Embryonic facial prominence (tissue), 1 donor: ENCODE results near the gene DPP9.
A peak's percentile ranks its signal among the peaks of the same experiment; 100 is the strongest.
"Not testable (repeated sequence)": the region's sequence is repeated elsewhere in the genome, so short reads cannot be mapped to it uniquely, and the experiment has no call there.

Experiments
- DNase-seq: peaks from one replicate; pipeline ENCODE4 v3.0.0-alpha.2; 2016; ENCODE audit errors: extremely low spot score

Gene DPP9

DNA sequence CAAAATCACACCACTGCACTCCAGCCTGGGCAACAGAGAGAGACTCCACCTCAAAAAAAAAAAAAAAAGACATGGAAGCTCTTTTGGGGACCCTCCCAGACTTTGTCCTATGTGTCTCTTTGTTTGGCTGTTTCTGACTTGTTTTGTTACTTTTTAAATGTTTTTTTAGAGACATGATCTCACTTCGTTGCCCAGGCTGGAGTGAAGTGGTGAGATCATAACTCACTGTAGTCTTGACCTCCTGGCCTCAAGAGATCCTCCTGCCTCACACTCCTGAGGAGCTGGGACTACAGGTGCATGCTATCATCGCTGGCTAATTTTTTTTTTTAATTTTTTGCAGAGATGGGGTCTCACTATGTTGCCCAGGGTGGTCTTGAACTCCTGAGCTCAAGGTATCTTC lies 16.4 kb upstream of the DPP9 start:
- no peak for DNase-seq

DNA sequence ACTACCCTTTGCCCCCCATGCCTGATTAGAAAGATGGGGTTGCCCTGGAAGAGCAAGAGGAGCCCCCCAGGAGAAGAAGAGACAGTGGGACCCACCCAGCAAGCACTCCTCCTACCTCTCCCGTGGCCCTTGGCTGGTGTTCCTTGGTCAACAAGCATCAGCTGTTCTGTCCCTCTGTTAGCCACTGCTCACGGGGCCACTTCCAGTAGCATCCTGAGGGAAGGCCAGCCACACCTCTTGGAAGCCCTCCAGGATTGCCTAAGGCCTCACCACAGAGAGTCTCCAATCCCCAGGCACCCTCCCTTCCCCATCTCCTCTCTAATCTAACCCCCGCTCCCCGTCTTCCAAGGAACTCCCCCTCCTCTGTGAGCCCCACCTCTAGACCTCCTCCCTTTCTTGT lies 15.1 kb upstream of the DPP9 start:
- DNase-seq = no peak

DNA sequence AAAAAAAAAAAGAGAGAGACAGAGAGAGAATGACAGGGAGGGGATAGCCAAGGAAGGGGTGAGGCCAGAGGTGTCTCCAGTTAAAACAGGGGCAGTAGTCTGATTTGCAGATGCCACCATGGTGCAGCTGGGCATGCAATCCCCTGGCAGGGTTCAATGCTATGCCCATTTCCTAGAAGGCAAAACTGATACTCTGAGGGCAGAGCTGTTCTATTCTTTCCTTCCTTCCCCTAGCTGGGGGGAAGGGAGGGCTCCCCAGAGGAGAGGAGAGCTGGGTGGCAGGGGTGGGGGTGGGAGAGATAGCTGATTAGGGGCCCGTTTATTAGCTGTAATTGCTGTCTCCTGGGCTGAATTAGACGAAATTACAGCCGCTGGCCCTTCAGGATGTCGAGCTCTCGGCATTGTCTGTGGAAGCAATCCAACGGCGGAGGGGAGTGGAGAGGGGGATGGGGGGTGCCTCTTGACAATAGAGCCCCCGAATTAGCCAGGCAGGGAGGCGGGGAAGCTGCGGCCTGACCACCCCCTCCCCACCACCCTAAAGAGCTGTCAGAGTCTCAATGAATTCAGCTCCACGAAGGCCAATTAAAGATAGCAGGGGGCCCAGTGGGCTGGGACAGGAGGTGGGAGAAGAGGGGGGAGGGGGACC lies 14.4 kb upstream of the DPP9 start:
- DNase-seq = no peak

DNA sequence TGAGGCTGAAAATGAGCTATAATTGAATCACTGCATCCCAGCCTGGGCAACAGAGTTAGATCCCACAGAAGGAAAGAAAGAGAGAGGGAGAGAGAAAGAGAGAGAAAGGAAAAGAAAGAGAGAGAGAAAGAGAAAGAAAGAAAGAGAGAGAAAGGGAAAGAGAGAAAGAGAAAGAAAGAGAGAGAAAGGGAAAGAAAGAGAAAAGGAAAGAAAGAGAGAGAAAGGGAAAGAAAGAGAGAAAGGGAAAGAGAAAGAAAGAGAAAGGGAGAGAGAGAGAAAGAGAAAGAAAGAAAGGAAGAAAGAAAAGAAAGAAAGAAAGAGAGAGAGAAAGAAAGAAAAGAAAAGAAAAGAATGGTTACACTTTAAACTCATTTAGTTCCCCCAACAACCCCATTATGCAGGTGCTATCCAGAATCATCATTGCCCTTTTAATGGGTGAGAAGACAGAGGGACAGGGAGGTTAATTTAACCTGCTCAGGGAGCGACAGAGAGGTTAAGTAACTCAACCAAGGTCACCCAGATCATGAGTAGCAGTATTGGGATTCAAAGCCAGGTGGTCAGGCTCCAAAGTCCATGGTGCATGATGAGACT lies 10.2 kb upstream of the DPP9 start:
- no peak for DNase-seq

GRCh38 chr19:4732680-4733114 lies 9.1 kb upstream of the DPP9 start:
- DNase-seq = peak; percentile 35

GRCh38 chr19:4730740-4731171 lies 7.1 kb upstream of the DPP9 start:
- no peak for DNase-seq

DNA sequence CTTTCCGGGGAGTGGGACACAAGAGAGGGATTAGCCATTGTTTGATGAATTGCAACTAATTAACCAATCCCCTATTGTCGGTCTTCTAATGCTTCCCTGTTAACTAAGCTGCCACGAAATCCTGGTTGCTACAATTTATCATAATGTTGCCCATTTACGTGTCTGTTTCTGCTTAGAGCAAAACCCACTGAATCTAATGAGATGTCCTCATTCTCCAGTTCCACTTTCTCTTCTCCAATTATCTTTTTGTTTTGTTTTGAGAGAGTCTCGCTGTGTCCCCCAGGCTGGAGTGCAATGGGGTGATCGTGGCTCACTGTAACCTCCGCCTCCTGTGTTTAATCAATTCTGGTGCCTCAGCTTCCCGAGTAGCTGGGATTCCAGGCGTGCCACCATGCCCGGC lies 5.2 kb upstream of the DPP9 start:
- no peak for DNase-seq

- no peak for DNase-seq
Measured at GRCh38 chr19:4722671-4723594, 709 bp downstream of the DPP9 start.

DNA sequence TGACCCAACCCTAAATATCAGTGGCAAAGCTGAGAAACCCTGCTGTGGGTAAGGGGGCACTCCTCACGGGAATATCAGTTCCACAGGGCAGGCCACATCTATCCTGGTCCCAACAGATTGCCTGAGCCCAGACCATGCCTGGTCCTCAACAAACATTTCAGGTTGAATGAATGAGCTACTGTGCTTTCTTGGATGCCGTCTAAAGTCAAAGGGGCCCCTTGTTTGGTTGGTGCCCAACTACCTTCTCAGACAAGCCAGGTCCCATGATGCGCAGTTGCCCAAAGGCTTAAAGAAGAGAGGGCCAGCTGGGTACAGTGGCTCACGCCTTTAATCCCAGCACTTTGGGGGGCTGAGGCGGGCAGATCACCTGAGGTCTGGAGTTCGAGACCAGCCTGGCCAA lies 2.4 kb downstream of the DPP9 start:
- DNase-seq = no peak

DNA sequence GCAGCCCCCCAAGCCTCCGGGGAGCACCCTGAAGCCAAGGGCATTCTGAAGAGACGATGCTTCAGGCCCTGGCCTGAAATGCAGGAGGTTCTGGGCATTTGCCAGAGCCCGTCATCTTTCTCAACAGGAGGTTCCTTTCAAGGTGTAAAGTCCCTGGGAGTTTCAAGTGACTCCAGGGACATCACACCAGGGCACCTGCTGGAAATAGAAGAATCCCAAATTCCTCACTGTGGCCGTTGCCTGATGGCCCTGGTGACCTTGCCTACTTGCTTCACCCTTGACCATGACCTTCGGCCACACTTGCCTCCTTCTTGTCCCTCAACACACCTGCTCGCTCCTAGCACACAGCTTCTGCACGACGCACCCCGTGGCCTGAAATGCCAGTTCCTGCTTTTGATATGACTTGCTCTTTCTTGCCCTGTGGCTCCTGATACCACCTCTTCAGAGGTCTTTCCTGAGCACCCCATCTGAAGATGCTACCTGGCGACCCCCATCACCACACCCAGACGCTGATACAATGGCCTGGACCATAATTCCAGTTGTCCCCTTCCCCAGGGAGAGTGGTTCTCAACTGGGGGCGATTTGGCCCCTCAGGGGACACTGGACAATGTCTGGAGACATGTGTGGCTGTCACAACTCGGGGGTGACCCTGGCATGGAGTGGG lies 3.5 kb downstream of the DPP9 start:
- no peak for DNase-seq

DNA sequence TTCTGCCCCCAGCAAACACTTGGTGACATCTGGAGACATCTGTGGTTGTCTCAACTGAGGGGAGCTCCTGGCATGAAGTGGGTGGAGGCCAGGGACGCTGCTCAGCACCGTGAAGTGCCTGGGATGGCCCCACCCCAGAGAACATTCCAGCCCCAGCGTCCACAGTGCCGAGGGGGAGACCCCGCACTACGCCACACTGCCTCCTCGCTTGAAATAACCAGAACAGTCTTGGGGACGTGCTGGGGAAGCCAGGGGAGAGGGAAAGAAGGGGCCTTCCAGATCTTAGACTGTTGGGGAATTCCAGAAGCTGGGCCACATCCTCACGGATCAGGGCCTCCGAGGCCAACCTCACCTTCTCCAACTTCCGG lies 4.2 kb downstream of the DPP9 start:
- DNase-seq = no peak

DNA sequence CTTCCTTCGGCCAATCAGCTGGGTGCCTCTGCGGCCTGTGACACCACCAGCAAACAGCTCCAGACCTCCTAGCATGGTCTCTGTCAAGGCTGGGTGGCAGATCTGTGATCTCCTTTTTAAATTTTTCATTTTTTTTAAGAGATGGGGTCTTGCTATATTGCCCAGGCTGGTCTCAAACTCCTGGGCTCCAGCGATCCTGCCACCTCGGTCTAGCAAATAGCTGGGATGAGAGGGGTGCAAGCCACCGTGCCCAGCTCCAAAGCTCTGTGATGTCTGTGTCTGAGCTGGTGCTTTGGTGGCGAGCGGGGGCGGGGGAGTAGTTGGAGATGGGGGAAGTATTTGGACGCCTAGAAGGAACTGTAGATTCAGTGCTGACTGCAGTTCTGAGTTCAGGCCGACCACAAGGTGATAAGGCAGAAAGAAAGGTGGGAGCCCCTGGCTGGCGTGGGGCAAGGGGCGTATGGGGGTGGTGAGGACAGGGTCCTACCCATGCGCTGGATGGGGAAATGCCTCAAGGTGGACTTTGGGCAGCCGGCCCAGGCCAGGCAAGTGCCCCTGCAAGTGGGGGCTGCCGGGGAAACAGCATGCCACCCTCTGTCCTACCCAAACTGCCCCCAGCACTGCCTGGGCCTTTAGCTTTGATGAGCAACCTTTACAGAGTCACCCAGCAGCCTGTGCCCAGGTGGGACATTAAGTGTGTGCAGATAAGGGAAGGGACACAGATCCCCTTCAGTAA lies 5.5 kb downstream of the DPP9 start:
- no peak for DNase-seq

- no peak for DNase-seq
Measured at GRCh38 chr19:4717191-4717965, 6.3 kb downstream of the DPP9 start.

GRCh38 chr19:4715529-4716221 lies 8.0 kb downstream of the DPP9 start:
- no peak for DNase-seq

GRCh38 chr19:4715178-4715528 lies 8.5 kb downstream of the DPP9 start:
- DNase-seq = not testable (repeated sequence)

GRCh38 chr19:4714016-4714415 lies 9.6 kb downstream of the DPP9 start:
- DNase-seq = no peak

DNA sequence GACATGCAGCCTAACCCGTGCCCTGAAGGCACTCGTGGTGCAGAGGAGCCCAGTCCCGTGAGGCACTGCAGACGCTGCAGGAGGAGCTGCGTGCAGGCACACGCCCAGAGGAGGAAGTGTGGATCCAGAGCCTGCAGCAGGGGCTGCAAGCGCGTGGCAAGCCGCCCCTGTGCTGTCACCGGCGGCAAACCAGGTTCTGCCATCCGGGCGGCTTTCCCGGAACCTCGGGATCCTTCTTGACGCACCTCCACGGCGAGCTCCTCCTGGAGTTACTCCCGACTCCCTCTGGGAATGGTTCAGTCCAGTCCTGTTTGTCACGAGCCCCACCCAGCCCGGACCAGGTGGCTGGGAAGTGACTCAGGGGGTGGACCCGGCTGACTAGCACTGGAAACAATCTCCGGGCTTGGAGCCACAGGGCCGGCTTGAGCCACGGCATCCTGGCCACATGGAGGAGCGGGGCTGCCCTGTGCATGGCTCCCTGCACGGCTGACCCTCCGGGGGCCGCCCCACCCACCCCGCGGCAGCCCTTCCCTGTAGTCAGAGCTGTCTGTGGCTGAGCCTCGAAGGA lies 10.2 kb downstream of the DPP9 start:
- DNase-seq = no peak

DNA sequence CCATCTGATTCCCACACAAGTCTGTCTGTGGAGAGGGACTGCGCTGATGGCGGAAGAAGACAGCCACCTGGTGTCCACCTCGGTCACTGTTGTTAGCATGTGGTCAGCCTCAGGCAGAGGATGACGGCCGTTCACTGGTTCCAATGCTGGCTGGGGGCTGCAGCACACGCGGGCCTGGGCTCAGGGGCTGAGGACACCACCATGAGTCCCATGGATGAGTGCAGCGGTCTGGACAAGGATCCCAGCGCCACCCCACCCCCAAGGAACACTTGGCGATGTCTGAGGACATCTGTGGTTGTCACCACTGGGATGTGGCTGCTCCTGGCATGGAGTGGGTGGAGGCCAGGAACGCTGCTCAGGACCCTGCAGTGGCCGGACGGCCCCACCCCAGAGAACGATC lies 10.9 kb downstream of the DPP9 start:
- DNase-seq = no peak

- no peak for DNase-seq
Measured at GRCh38 chr19:4711211-4711610, 12.4 kb downstream of the DPP9 start.

GRCh38 chr19:4710281-4710600 lies 13.4 kb downstream of the DPP9 start:
- DNase-seq = no peak
